HG03097 (cell line): ENCODE data around the gene C2orf92.

Experiments used
- ATAC-seq: cut with Tn5 transposase; IDR thresholded peaks from one replicate; pipeline ENCODE4 v1.9.1; 2021; ENCODE audit not compliant: unreplicated experiment, low FRiP score

C2orf92 gene

DNA sequence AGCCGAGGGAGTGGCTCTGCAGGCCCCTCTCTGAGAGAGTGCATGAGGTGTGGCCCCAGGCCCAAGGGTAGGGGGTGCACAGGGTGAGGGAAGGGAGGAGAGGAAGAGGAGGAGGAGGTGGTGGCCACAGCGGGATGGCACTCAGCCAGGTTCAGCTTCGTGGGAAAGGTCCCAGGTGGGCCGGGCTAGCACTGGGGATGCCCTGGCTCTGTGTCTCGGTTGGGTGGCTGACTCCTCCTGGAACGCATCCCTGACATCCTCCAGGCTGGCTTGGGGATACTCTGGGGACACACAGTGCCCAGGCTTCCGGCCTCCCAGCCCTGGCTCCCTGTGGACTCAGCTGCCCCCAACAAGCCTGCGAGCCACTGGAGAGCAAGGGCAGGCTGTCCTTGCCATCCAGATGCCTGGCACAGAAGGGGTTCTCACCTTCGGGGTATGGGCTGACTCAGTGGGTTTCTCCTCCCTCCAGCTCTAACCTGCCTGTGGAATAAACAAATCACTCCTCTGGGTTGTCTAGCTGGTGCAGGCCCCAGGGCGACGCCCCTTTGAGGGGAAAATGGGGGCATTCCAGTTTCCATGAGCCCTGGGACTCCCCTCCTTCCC is 43.3 kb downstream of the C2orf92 start:
- ATAC-seq: no peak

DNA sequence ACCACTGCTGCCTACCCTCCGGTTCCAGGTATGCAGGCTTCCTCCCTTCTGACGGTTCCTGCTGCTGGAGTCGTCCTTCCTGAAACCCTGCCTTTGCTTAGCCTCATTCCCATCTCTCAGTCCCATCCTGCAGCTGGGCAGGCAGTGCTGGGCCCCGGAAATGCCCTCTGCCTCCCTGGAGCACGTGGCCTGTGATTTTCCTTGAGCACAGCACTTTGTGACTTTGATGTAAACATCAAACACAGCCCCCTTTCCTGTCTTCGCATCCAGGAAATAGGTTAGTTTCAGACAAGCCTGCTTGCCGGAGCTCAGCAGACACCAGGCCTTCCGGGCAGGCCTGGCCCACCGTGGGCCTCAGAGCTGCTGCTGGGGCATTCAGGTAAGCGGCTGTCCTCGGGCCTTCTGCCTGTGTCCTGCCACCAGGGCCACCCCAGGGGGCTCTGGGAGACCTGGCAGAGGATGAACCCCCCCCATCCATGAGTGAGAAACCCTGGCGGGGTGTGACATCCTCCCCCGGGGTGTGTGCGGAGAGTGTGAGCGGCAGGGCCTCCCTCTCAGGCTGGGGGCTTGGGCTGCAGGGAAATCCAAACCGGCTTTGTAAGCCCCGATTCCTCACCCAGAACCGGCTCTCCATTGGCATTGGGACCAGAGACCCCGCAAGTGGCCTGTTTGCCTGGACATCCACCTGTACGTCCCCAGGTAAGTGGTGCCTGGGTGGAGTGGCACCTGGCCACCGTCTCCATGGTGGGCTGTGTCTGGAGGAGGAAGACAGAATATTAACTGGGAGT is 44.0 kb downstream of the C2orf92 start, which contains the start of gene ZAP70:
ZAP70 (plus strand) TSS at position 281 of the 788 bp plus-strand sequence. CDS start 10,461 bp downstream, outside the sequence.
- ATAC-seq: no peak

DNA sequence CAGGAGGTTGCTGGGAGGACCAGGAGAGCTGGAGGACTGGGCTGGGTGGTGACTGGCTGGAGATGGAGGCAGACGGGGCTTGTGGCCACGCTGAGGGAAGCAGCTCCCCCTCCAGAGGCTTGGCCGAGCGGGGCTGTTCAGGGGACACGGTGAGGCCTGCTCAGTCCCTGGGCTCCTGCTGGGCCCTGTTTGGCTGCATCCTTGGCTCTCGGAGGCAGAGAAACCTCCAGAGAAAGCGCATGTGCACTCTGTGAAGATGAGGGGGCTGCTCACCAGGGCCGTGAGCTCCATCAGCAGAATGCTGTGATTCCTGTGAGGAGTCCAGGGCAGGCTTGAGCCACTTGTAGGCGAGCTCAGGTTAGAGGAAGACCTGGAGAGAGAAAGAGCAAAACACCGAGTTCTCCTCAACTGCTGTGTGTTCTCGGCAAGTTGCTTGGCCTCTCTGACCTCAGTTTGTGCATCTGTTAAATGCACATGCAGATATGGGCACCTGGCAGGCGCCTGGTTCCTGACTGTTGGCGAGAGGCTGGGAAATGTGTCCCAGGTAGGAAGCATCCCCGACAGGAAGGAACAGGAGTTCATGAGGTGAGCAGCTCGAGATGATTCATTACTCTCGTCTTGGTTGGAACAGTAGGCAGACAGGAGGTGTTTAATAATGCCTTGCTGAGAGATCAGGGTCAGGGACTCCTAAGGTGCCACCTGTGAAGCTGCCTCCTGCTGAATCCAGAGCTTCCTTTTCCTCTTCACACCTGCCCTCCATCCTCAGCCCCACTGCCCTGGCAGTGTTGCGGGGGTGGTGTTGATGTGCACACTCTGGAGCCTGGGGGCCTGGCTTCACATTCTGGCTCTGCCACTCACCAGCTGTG is 44.8 kb downstream of the C2orf92 start:
- ATAC-seq: no peak

DNA sequence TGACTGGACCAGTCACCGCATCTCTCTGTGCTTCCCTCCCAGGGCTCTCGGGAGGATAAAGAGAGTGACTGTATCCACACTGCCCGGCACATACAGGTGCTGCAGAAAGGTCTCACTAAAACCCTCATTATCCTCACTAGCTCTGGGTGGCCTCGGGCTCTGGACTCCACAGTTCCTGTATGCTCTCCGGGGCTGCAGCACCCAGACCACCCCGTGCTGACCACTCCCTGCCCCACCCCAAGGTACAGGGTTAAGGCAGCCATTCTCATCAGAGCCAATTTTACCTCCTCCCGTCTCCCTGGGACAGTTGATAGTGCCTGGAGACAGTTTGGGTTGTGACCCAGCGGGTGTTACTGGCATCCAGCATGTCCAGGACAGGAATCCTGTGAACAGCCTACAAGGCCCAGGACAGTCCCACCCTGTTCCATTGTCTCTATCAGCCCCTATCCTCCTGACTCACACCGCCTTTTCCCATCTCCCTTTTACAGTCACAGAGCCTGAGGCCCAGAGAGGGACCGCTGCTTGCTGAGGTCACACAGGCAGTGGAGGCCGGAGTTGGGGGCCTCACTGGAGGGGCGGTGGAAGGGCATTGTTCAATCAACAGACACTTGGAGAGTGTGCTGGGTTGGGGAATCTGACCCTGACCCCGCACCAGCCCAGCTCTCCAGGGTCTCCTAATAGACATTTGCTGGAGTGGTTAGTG is 45.6 kb downstream of the C2orf92 start:
- ATAC-seq: no peak

DNA sequence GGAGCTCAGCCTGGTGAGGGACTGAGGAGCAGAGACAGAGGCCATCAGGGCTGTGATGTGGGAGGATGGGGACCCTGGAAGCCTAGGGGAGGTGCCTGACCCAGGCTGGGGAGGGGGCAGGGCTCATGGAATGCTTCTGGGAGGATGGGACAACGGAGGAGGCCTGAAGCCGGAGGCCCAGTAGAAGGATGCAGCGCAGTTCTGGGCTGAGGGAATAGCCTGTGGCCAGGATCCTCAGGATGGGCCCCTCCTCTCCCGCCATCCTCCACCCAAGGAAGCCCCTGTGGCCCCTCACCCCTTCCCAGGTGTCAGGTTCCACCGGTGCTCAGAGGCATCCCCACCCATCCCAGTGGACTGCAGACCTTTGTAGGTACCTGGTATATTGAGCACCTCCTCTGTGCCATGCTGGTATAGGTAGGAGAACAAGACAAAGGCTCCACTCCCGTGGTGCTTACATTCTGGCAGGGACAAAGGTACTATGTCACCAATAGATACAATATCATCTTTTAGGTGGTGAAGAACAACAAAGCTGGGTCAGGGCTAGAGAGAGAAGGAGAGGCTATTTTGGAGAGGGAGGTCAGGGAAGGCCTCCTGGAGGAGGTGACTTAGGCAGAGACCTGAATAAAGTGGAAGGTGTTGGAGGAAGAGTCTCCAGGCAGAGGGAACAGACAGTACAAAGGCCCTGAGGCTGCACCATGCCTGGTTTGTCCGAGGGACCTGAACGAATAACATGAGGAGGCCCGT is 46.6 kb downstream of the C2orf92 start:
- no peak for ATAC-seq

DNA sequence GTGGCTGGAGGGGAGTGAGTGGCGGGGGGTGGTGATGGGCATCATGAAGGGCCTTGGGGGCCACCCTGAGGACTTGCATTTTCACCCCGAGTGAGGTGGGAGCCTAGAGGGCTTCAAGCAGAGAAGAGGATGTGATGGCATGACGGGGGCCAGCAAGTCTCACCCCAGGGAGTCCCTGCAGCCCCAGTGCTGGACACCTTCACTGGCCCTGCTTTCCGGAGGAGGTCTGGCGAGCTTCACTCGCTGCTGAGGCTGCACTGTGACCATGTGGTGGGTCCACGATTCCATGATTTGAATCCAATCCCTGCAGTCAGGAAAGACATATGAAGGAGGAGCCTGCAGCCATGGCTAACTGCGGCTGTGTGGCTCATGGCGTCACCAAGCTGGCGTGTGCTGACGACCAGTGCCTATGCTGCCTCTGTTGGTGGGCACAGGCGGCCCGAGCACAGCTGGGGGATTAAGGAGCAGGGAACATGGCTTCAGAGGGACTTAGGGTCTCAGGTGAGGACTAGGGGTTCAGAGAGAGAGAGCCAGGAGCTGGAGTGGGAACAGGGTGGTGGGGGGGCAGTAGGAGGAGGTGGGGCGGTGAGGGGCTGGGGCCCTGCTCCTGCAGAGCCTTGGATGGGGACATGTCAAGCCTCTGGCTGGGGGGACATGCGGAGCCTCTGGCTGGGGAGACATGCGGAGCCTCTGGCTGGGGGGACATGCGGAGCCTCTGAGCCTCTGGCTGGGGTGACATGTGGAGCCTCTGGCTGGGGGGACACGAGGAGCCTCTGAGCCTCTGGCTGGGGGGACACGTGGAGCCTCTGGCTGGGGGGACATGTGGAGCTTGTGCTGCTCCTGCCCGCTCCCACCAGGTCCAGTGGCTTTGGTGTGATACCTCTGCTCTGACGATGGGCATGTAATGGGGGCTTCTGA is 47.4 kb downstream of the C2orf92 start:
- ATAC-seq: no peak

DNA sequence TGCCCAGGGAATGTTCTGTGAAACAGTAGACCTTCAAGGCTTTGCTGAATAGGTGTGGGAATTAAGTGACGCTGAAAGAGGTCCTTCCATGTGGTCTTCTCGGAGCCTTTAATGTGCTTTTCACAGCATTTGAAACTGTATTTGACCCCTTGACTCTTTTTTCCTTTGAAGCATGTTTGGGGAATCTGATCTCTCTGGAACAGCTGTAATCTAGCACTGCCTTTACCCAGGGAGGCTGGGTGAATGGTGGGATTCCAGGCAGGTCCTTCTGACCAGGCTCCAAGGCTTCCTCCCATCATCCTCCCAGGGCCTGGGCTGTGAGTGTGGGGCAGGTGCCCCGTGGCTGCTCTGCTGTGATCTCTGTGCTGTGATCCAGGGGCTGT is 48.1 kb downstream of the C2orf92 start:
- no peak for ATAC-seq

DNA sequence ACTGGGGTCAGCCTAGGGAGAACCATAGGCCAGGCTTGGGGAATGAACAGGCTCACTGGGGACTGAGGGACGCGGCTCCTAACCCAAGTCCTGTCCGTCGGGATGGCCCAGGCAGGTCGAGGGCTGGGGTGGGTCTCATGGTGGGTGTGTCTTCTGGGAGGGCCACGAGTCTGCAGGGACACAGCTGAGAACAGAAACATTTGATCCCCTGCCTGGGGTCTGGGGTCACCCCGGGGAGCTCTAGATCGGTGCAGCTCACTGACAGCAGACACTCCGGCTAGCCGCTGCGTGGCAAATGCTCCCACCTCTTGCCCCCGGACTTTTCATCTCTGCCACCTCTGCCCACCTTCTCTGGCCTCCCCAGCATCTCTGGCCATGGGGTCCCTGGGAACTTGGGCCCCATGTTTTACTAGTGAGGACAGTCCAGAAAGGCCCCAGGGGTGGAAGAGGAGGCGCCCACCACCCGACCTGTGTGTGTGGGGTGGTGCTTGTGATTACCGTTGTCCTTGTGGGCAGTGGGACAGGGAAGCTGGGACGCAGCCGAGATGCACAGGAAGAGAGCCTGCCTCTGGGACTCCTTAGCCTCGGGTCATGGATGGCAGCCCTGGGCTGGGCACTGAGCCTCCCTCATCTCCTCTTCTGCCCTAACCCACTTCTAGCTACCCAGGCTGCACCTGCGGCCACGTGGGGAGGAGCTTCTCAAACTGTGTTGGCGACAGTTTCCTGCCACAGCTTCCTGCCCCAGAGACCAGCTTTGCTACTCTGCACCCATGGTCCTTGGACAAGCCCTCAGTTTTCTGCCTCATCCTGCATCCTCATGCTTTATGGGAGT is 48.8 kb downstream of the C2orf92 start:
- ATAC-seq: no peak

DNA sequence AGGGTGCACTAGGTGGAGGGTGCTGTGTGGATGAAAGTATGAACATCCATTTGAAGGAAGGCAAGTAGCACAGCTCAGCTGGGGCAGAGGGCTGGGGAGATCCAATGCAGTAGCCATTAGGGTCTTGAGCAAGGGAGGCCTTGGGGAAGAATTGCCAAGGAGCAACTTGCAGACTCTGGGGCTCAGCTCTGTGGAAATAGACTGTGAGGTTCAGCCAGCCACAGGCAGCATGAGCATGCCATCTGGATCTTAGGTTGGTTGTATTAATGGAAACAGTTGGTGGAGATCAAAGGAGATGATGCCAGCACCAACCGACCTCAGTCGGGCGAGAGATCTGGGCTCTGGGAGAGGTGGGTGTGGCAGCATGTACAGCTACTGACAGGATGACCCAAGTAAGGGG is 49.4 kb downstream of the C2orf92 start:
- ATAC-seq: no peak

DNA sequence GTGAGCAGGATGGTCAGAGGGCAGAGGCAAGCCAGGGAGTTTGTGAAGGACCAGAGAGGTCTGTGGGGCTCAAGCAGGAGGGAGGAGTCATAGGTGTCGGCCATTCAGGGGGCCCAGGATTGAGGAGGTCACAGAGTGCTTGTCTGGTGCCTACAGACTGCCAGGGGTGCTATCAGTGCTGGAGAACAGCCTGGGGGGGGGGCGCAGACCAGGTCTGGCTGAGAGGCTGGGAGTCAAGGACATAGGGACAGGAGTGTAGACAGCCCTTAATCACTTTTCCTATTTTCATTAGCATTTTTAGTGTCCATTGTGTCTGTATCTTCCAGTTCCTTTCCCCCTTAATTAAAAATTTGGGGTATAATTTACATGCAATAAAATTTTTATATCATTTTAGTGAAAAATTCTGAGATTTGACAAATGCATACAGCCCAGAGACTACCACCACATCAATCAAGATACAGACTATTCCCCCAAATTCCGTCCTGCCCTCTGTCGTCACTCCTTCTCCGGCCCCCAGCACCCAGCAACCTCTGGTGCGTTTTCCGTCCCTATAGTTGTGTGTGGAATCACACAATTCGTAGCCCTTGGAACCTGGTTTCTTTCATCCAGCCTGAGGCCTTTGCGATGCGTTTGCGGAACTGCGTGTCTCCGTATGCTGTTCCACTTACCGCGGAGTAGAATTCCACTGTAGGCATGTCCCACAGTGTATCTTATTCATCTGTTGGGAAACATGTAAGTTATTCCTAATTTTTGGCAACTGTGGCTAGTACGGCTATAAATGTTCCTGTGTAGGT is 50.0 kb downstream of the C2orf92 start:
- no peak for ATAC-seq

DNA sequence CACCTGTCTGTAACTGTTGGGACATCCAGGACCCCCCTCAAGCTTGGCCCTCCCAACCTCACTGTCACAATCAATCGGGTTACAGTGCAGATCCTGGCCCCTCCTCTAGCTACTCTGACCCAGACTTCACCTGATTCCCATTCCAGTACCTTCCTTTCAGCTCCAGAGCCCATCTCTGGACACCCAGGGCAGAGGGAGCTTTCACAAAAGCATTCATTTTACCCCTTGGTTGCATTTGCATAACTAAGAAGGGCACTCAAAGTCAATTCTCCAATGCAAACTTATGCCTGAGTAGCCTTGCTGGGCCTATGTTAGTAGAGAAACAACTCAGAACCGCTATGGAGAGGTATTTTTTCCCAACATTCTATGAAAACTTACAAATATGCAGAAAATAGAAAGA is 51.2 kb downstream of the C2orf92 start:
- ATAC-seq: no peak

DNA sequence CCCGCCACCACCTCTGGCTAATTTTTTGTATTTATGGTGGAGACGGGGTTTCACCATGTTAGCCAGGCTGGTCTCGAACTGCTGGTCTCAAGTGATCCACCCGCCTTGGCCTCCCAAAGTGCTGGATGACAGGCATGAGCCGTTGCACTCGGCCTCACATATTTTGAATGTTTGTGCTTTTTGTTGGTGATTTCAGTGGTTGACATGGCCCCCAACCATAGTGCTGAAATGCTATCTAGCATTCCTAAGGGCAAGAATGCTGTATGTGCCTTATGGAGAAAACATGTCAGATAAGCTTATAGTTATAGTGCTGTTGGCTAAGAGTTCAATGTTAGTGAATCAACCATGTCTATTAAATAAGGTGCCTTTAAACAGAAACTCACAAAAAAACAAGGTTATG is 52.7 kb downstream of the C2orf92 start:
- ATAC-seq: no peak

DNA sequence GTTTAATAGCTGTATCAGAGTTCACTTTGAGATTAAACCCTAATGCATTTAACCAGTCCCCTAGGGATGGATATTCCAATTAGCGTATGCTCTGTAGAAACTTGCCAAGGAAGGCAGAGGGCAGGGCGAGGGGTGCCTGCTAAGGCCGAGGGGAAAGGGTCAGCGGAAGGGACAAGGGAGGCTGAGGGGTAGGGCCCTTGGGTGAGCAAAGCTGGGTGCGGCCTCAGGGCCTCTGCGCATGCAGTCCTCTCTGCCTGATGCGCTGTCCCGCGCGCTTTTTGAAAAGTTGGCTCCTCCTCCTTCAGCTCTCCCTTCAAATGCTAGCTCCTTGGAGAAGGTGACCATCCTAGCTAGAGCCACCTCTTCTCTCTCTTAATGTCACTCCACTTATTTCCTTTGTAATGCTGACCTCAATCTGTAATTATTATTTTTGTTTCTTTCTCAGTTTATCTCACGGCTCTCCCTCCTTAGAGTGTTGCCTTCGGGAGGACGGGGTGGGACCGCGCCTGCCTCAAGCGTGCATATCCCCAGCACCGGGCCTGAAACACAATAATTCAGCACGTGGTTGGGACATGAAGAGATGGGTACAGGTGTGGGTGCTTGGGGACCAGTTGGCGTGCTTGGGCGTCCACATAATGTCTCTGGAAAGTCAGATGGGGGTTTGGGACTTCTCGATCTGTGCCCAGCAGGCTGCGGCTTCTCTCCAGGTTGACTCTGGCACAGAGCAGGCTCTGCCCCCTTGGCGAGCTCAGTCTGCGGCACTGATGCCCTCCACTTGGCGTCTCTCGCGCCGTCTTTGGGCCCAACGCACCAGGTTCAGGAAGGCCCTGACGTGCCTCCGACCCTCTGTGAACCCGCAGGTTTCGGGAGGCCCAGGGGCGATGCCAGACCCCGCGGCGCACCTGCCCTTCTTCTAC is 53.9 kb downstream of the C2orf92 start:
- ATAC-seq: no peak

DNA sequence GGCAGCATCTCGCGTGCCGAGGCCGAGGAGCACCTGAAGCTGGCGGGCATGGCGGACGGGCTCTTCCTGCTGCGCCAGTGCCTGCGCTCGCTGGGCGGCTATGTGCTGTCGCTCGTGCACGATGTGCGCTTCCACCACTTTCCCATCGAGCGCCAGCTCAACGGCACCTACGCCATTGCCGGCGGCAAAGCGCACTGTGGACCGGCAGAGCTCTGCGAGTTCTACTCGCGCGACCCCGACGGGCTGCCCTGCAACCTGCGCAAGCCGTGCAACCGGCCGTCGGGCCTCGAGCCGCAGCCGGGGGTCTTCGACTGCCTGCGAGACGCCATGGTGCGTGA is 54.5 kb downstream of the C2orf92 start:
- ATAC-seq: no peak

DNA sequence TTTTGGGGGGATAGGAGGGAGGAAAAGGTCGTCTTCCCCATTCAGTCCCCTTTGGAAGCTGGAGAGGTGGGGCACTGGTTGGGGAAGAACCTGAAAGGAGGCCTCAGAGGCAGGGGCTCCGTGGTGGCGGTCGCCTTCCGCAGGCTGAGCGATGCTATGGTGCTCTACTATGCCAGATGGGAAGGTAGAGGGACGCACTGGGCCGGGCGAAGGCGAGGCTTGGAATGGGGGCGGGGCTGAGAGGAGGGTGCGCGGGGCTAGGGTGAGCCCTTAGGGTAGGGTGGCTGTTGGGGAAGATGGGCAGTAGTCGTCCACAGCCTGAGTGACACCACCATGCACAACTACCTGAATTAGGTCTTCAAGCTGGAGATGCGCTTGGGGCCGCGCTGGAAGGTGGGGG is 55.0 kb downstream of the C2orf92 start:
- no peak for ATAC-seq

DNA sequence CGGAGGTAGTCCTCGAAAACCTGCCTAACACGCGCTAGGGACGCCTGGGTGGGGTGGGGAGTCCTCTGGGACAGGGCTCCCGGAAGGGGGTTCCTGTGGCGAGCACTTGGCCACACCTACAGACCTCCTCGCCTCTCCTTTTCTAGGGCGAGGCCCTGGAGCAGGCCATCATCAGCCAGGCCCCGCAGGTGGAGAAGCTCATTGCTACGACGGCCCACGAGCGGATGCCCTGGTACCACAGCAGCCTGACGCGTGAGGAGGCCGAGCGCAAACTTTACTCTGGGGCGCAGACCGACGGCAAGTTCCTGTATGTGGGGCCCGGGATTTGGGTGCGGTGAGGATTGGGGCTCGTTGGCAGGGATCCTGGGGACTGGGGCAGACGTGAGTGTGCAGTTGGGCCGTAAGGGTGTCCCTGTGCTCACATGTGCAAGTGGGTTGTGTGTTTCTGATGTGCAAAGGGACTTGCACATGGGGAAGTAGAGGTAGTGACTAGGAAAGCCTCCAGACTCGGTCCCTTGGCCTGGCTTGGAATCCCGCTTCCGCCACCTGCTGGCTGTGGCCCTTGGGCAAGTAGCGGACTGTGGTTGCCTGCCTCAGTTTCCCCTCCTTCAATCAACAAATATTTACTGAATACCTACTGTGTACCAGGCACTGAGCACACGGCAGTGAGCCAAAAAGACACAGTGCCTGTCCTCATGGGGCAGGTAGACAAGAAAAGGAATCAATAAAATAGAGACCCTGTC is 55.6 kb downstream of the C2orf92 start:
- no peak for ATAC-seq
